ENCODE results near the gene ASXL2. TPM values are rescaled to one million over a fixed set of nuclear protein-coding genes. Genes with fewer than 3 reads are reported as not detected.
A peak's percentile ranks its signal among the peaks of the same experiment; 100 is the strongest.

ASXL2 gene
- total and polyA plus RNA-seq, 2 of the 13 experiments (the other 11 are each of a cell fraction or from before 2014, with no cell fraction given): 12.1 to 19.2 TPM

- TF ChIP-seq ZNF878 (CRISPR knock-in tag; IDR thresholded peaks at IDR 0.05) (no peak), TIGD3 (CRISPR knock-in tag; IDR thresholded peaks at IDR 0.05; ENCODE audit: borderline replicate concordance) (no peak), PRPF4 (IDR thresholded peaks at IDR 0.05; ENCODE audit: low read depth, low read length, poor library complexity, severe bottlenecking) (no peak), GRHL1 (CRISPR knock-in tag; conservative IDR thresholded peaks at IDR 0.05) (no peak), ZNF431 (CRISPR knock-in tag; IDR thresholded peaks at IDR 0.05; ENCODE audit: borderline replicate concordance, low read depth) (no peak), HNRNPK (IDR thresholded peaks at IDR 0.05; ENCODE audit: low read depth, low read length, poor library complexity, severe bottlenecking) (no peak), ZSCAN29 (CRISPR knock-in tag; conservative IDR thresholded peaks at IDR 0.05) (0 out of 2 replicates have a peak, but pooled peaks have one; percentile 41), CCAR2 (optimal IDR thresholded peaks at IDR 0.05; ENCODE audit: low read depth, low read length) (no peak), NR1H2 (CRISPR knock-in tag; IDR thresholded peaks at IDR 0.05; ENCODE audit: borderline replicate concordance, low read depth) (no peak), ZKSCAN5 (CRISPR knock-in tag; IDR thresholded peaks at IDR 0.05) (no peak), POLR2AphosphoS2 (IDR thresholded peaks at IDR 0.05; ENCODE audit: low read depth, low read length) (no peak)
- TF ChIP-seq, protein P1, sequence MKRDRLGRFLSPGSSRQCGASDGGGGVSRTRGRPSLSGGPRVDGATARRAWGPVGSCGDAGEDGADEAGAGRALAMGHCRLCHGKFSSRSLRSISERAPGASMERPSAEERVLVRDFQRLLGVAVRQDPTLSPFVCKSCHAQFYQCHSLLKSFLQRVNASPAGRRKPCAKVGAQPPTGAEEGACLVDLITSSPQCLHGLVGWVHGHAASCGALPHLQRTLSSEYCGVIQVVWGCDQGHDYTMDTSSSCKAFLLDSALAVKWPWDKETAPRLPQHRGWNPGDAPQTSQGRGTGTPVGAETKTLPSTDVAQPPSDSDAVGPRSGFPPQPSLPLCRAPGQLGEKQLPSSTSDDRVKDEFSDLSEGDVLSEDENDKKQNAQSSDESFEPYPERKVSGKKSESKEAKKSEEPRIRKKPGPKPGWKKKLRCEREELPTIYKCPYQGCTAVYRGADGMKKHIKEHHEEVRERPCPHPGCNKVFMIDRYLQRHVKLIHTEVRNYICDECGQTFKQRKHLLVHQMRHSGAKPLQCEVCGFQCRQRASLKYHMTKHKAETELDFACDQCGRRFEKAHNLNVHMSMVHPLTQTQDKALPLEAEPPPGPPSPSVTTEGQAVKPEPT (CRISPR knock-in tag; IDR thresholded peaks at IDR 0.05; ENCODE audit: low read depth): no peak
- TF ChIP-seq, protein P2, sequence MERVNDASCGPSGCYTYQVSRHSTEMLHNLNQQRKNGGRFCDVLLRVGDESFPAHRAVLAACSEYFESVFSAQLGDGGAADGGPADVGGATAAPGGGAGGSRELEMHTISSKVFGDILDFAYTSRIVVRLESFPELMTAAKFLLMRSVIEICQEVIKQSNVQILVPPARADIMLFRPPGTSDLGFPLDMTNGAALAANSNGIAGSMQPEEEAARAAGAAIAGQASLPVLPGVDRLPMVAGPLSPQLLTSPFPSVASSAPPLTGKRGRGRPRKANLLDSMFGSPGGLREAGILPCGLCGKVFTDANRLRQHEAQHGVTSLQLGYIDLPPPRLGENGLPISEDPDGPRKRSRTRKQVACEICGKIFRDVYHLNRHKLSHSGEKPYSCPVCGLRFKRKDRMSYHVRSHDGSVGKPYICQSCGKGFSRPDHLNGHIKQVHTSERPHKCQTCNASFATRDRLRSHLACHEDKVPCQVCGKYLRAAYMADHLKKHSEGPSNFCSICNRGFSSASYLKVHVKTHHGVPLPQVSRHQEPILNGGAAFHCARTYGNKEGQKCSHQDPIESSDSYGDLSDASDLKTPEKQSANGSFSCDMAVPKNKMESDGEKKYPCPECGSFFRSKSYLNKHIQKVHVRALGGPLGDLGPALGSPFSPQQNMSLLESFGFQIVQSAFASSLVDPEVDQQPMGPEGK (CRISPR knock-in tag; IDR thresholded peaks at IDR 0.05): peak; percentile 26; the same call in 1 of the 2 replicates
- TF ChIP-seq, protein P3, sequence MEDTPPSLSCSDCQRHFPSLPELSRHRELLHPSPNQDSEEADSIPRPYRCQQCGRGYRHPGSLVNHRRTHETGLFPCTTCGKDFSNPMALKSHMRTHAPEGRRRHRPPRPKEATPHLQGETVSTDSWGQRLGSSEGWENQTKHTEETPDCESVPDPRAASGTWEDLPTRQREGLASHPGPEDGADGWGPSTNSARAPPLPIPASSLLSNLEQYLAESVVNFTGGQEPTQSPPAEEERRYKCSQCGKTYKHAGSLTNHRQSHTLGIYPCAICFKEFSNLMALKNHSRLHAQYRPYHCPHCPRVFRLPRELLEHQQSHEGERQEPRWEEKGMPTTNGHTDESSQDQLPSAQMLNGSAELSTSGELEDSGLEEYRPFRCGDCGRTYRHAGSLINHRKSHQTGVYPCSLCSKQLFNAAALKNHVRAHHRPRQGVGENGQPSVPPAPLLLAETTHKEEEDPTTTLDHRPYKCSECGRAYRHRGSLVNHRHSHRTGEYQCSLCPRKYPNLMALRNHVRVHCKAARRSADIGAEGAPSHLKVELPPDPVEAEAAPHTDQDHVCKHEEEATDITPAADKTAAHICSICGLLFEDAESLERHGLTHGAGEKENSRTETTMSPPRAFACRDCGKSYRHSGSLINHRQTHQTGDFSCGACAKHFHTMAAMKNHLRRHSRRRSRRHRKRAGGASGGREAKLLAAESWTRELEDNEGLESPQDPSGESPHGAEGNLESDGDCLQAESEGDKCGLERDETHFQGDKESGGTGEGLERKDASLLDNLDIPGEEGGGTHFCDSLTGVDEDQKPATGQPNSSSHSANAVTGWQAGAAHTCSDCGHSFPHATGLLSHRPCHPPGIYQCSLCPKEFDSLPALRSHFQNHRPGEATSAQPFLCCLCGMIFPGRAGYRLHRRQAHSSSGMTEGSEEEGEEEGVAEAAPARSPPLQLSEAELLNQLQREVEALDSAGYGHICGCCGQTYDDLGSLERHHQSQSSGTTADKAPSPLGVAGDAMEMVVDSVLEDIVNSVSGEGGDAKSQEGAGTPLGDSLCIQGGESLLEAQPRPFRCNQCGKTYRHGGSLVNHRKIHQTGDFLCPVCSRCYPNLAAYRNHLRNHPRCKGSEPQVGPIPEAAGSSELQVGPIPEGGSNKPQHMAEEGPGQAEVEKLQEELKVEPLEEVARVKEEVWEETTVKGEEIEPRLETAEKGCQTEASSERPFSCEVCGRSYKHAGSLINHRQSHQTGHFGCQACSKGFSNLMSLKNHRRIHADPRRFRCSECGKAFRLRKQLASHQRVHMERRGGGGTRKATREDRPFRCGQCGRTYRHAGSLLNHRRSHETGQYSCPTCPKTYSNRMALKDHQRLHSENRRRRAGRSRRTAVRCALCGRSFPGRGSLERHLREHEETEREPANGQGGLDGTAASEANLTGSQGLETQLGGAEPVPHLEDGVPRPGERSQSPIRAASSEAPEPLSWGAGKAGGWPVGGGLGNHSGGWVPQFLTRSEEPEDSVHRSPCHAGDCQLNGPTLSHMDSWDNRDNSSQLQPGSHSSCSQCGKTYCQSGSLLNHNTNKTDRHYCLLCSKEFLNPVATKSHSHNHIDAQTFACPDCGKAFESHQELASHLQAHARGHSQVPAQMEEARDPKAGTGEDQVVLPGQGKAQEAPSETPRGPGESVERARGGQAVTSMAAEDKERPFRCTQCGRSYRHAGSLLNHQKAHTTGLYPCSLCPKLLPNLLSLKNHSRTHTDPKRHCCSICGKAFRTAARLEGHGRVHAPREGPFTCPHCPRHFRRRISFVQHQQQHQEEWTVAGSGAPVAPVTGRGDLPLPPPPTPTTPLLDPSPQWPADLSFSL (CRISPR knock-in tag; IDR thresholded peaks at IDR 0.05): no peak
Measured at GRCh38 chr2:25851740-25852503, 26.4 kb downstream of the ASXL2 start (continued).
